ENCODE results near the gene GGA2.

Gene GGA2

DNA sequence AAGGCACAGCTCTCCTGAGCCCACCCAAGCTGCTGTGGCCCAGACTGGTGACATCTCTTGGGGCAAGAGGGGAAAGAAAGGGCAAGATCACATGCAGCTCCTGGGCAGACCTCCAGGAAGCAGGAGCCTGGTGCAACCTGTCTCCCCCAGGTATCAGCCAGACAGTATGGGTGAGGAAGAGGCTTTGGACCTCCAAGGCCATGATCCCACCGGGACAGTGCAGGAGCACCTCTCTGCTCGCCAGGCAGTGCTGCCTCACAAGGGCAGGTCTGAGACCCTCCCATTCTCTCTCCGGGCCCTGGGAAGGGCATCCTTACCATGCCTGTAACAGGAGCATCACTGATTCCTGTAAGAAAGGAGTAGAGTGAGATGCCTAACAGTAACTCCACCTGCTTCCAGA, 31.7 kb downstream of the GGA2 start:
- Histone ChIP-seq H3K36me3 (ENCODE audit: insufficient read depth) (peaks cover 16% of the 10 kb centered on the region; the same call in 1 of the 2 replicates), H2AFZ (ENCODE audit: low read depth) (no peak overlapping the region), H3K9ac (no peak overlapping the region), H3K4me3 (IDR thresholded peaks at IDR 0.05; ENCODE audit: insufficient read depth, low read depth, low read length) (no peak overlapping the region), H3K27ac (no peak overlapping the region), H3K4me1 (ENCODE audit: low read depth, poor library complexity, severe bottlenecking) (no peaks in the 10 kb centered on the region), H4K20me1 (ENCODE audit: insufficient read depth) (no peaks in the 10 kb centered on the region), H3K79me2 (ENCODE audit: insufficient read depth, low read depth) (no peaks in the 10 kb centered on the region), H3K4me2 (no peak overlapping the region), H3K27me3 (ENCODE audit: insufficient read depth, low read depth) (no peaks in the 10 kb centered on the region)
- TF ChIP-seq, protein P1, sequence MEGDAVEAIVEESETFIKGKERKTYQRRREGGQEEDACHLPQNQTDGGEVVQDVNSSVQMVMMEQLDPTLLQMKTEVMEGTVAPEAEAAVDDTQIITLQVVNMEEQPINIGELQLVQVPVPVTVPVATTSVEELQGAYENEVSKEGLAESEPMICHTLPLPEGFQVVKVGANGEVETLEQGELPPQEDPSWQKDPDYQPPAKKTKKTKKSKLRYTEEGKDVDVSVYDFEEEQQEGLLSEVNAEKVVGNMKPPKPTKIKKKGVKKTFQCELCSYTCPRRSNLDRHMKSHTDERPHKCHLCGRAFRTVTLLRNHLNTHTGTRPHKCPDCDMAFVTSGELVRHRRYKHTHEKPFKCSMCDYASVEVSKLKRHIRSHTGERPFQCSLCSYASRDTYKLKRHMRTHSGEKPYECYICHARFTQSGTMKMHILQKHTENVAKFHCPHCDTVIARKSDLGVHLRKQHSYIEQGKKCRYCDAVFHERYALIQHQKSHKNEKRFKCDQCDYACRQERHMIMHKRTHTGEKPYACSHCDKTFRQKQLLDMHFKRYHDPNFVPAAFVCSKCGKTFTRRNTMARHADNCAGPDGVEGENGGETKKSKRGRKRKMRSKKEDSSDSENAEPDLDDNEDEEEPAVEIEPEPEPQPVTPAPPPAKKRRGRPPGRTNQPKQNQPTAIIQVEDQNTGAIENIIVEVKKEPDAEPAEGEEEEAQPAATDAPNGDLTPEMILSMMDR (conservative IDR thresholded peaks at IDR 0.05; ENCODE audit: low read depth, low read length), result no peak

DNA sequence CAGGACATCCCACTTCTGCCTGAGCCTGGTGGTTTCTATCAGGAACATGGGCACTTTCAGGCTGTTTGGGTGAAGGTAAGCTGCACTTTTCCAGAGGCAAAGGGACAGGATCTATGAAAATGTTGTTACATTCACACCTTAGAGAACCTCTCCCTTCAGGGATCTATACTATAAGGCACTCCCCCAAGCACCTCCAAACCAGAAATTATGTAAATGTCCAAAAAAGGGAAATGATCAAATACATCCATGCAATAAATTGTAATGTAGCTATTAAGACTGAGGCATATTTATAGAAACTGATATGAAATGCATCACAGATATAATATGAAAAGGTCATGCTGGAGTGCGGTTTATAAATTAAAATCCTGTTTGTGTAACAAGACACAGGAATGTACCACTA, 34.0 kb downstream of the GGA2 start:
- no peaks in the 10 kb centered on the region for H4K20me1 ChIP-seq (ENCODE audit: insufficient read depth)
- H3K4me2 ChIP-seq, result no peak overlapping the region
- no peak overlapping the region for H3K4me3 ChIP-seq (IDR thresholded peaks at IDR 0.05; ENCODE audit: insufficient read depth, low read depth, low read length)
- no peak overlapping the region for H3K9ac ChIP-seq
- TF ChIP-seq, protein P1 (conservative IDR thresholded peaks at IDR 0.05; ENCODE audit: low read depth, low read length), result no peak
- H2AFZ ChIP-seq (ENCODE audit: low read depth), result no peak overlapping the region
- H3K27me3 ChIP-seq (ENCODE audit: insufficient read depth, low read depth), result no peaks in the 10 kb centered on the region
- no peak overlapping the region for H3K27ac ChIP-seq
- H3K4me1 ChIP-seq (ENCODE audit: low read depth, poor library complexity, severe bottlenecking), result no peaks in the 10 kb centered on the region
- peaks cover 12% of the 10 kb centered on the region; the same call in 1 of the 2 replicates for H3K36me3 ChIP-seq (ENCODE audit: insufficient read depth)
- no peaks in the 10 kb centered on the region for H3K79me2 ChIP-seq (ENCODE audit: insufficient read depth, low read depth)

DNA sequence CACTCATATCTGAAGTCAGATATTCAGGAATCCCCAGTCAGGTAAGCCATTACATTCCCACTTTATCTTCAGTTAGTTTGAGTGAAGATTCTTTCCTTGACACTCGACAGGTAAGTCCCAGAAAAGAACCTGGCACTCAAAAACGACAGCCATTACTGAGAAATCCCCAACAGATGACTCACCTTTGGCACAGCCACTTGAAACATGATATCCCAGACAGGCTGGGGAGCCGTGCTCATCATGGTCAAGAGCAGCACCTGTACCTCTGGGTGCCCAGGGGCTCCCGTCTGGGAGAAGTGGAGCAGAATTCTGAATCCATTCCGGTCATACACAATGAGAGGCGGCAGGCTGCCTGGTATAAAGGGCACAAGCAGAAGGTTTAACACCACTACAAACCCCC, 40.5 kb downstream of the GGA2 start:
- Histone ChIP-seq H3K4me3 (IDR thresholded peaks at IDR 0.05; ENCODE audit: insufficient read depth, low read depth, low read length) (no peak overlapping the region), H3K36me3 (ENCODE audit: insufficient read depth) (peaks cover 7% of the 10 kb centered on the region; the same call in 1 of the 2 replicates), H3K9ac (no peak overlapping the region), H3K27ac (no peak overlapping the region), H3K4me1 (ENCODE audit: low read depth, poor library complexity, severe bottlenecking) (peaks cover 9% of the 10 kb centered on the region), H3K27me3 (ENCODE audit: insufficient read depth, low read depth) (no peaks in the 10 kb centered on the region), H4K20me1 (ENCODE audit: insufficient read depth) (no peaks in the 10 kb centered on the region), H3K4me2 (no peak overlapping the region), H2AFZ (ENCODE audit: low read depth) (no peak overlapping the region), H3K79me2 (ENCODE audit: insufficient read depth, low read depth) (no peaks in the 10 kb centered on the region)
- TF ChIP-seq, protein P1 (conservative IDR thresholded peaks at IDR 0.05; ENCODE audit: low read depth, low read length), result no peak

DNA sequence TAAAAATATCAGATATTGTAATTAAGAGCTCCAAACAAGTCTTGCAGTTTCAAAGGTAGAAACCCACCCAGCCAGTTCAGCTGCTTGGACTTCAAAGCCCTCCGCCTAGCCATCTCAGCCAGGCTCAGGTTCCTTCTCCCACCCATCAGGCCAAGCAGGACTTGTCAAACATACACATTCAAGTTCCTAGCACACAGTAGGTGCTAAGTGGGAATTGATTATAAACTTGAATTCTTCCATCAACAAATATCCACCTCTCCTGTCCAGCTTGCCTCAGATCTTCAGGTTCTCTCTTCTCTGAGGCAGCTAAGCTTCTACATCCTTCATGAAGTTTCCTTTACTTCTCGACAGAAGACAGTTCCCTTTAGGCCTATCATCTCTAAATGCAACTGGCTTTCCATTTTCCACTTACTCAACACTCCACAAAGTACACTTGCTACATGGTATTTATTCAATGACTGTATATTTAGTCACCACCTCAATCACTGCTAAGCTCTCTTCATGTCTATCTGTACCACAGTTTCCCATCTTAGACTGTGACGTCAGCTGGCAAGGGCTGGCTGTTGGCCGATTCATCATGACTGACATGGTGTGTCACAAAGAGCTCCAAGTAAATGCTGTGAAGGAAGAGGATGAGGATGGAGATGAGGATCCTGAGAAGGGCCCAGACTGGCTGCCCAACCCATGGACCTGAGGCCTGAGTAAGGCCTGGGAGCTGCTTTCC, 44.0 kb downstream of the GGA2 start:
- H4K20me1 ChIP-seq (ENCODE audit: insufficient read depth), result no peaks in the 10 kb centered on the region
- H2AFZ ChIP-seq (ENCODE audit: low read depth), result no peak overlapping the region
- peaks cover 9% of the 10 kb centered on the region for H3K4me1 ChIP-seq (ENCODE audit: low read depth, poor library complexity, severe bottlenecking)
- no peaks in the 10 kb centered on the region for H3K79me2 ChIP-seq (ENCODE audit: insufficient read depth, low read depth)
- no peak overlapping the region for H3K4me2 ChIP-seq
- no peak overlapping the region for H3K4me3 ChIP-seq (IDR thresholded peaks at IDR 0.05; ENCODE audit: insufficient read depth, low read depth, low read length)
- peaks cover 4% of the 10 kb centered on the region; the same call in 1 of the 2 replicates for H3K36me3 ChIP-seq (ENCODE audit: insufficient read depth)
- H3K27me3 ChIP-seq (ENCODE audit: insufficient read depth, low read depth), result no peaks in the 10 kb centered on the region
- TF ChIP-seq, protein P1 (conservative IDR thresholded peaks at IDR 0.05; ENCODE audit: low read depth, low read length), result no peak
- H3K9ac ChIP-seq, result no peak overlapping the region
- H3K27ac ChIP-seq, result no peak overlapping the region

Data from KMS-11 (cell line).